ENCODE data around the gene ALKBH8. TPM values are rescaled to one million over a fixed set of nuclear protein-coding genes. Genes with fewer than 3 reads are reported as not detected.

ALKBH8 gene
- total and polyA plus RNA-seq, 2 of the 4 experiments (the other 2 are of a cell fraction) = 3.0 to 6.6 TPM

GRCh38 chr11:107547961-107548360 is 17.6 kb downstream of the ALKBH8 start:
- CTCF ChIA-PET = no interaction called here
- no peaks in the 10 kb centered on the region for H3K9me3 ChIP-seq (ENCODE audit: control insufficient read depth, insufficient read depth, low read length)
- no peak overlapping the region for H3K4me3 ChIP-seq (ENCODE audit: insufficient read depth, low read depth, low read length)
- no peak overlapping the region for H3K27ac ChIP-seq (ENCODE audit: insufficient read depth, low read length)
- ATAC-seq (ENCODE audit: low read depth) (no peak), DNase-seq (no peak)
- POLR2A ChIA-PET (ENCODE audit: unreplicated experiment) = no interaction called here
- H4K5ac ChIP-seq (ENCODE audit: low read depth, low read length) = no peak overlapping the region
- H3K23ac ChIP-seq (ENCODE audit: low read depth, low read length) = no peak overlapping the region
- TF ChIP-seq CHD1 (IDR thresholded peaks at IDR 0.05; ENCODE audit: low read depth, low read length) (no peak), RAD21 (IDR thresholded peaks at IDR 0.05; ENCODE audit: low read length) (no peak), MAFK (IDR thresholded peaks at IDR 0.05; ENCODE audit: low read depth, low read length) (no peak), ELK1 (IDR thresholded peaks at IDR 0.05; ENCODE audit: borderline replicate concordance, low read depth, low read length) (no peak), USF2 (IDR thresholded peaks at IDR 0.05; ENCODE audit: low read depth, low read length) (no peak), BHLHE40 (IDR thresholded peaks at IDR 0.05; ENCODE audit: low read depth, low read length) (no peak), CTCF (conservative IDR thresholded peaks at IDR 0.05; ENCODE audit: low read depth, low read length) (no peak), CEBPB (IDR thresholded peaks at IDR 0.05; ENCODE audit: low read depth, low read length) (no peak), MXI1 (IDR thresholded peaks at IDR 0.05; ENCODE audit: borderline replicate concordance, low read depth, low read length) (no peak), MAZ (IDR thresholded peaks at IDR 0.05; ENCODE audit: borderline replicate concordance, low read depth, low read length) (no peak), NFE2L2 (IDR thresholded peaks at IDR 0.05; ENCODE audit: low read depth, low read length) (no peak), POLR2A (IDR thresholded peaks at IDR 0.05; ENCODE audit: low read depth, low read length) (no peak), RFX5 (IDR thresholded peaks at IDR 0.05; ENCODE audit: low read depth, low read length) (no peak), SMC3 (IDR thresholded peaks at IDR 0.05; ENCODE audit: low read depth, low read length) (no peak), FOS (IDR thresholded peaks at IDR 0.05; ENCODE audit: low read depth, low read length) (no peak), RCOR1 (IDR thresholded peaks at IDR 0.05; ENCODE audit: insufficient replicate concordance, low read length) (no peak)
- H3K36me3 ChIP-seq (ENCODE audit: control insufficient read depth, insufficient read depth, low read length) = peaks cover 7% of the 10 kb centered on the region; the same call in 1 of the 2 replicates
- H3K4me1 ChIP-seq (ENCODE audit: control insufficient read depth, insufficient read depth, low read length) = no peaks in the 10 kb centered on the region
- no TSS peak for BruUV-seq (replicated peaks)
- H4K91ac ChIP-seq (ENCODE audit: insufficient read depth, low read depth, low read length) = no peak overlapping the region
- H3K18ac ChIP-seq (ENCODE audit: low read depth, low read length) = no peak overlapping the region
- H2AK9ac ChIP-seq (replicated peaks; ENCODE audit: low read depth, low read length, poor library complexity) = no peak overlapping the region
- in situ Hi-C loops (cut with MboI; ENCODE audit: low sequenced_read_pairs) (no loop called here), dilution Hi-C loops (cut with HindIII; ENCODE audit: low sequenced_read_pairs, unreplicated experiment) (no loop called here), intact Hi-C loops (cut with micrococcal nuclease) (loop anchor here (1.0 to 10.0 kb wide), 3 partner anchors 29 to 1057 kb away; no protein-coding TSS in a partner anchor)
- no peaks in the 10 kb centered on the region for H3K27me3 ChIP-seq (ENCODE audit: control insufficient read depth, insufficient read depth, low read length)
- no peak overlapping the region for H2BK5ac ChIP-seq (ENCODE audit: low read depth, low read length, poor library complexity, severe bottlenecking)
- no peaks in the 10 kb centered on the region for H4K20me1 ChIP-seq (ENCODE audit: insufficient read depth, low read length)
- WGBS, 2 experiments (ENCODE audit: extremely low coverage in 2 of 2, insufficient read length in 1 of 2) = no CpG with 5 or more reads among the region's 4 CpGs
- no peak overlapping the region for H3K14ac ChIP-seq (replicated peaks; ENCODE audit: low read depth, low read length)
- no peak overlapping the region for H2AFZ ChIP-seq (replicated peaks; ENCODE audit: low read length, poor library complexity)
- no peaks in the 10 kb centered on the region for H3K9me1 ChIP-seq (ENCODE audit: insufficient read depth, low read length)
- H2AK5ac ChIP-seq (ENCODE audit: low read depth, low read length) = no peak overlapping the region
- H3K79me1 ChIP-seq (ENCODE audit: low read depth in 1 of 2, low read length in 2 of 2) = no peaks in the 10 kb centered on the region
- no peak overlapping the region for H2BK15ac ChIP-seq (ENCODE audit: low read depth, low read length)
- H3K4ac ChIP-seq (ENCODE audit: low read depth, low read length) = no peak overlapping the region
- no peak overlapping the region for H3K4me2 ChIP-seq (ENCODE audit: low read depth, low read length)
- no peak overlapping the region for H4K8ac ChIP-seq (ENCODE audit: low read depth in 2 of 2, low read length in 2 of 2)
- no peak overlapping the region for H3K9ac ChIP-seq (ENCODE audit: low read depth, low read length)
- H2BK120ac ChIP-seq (ENCODE audit: low read depth, low read length) = no peak overlapping the region
- H2BK20ac ChIP-seq (ENCODE audit: low read depth, low read length) = no peak overlapping the region
- H3K56ac ChIP-seq (ENCODE audit: extremely low read depth, insufficient read depth, low read length) = no peak overlapping the region
